ENCODE measurements around the gene ATP10B. TPM values are rescaled to one million over a fixed set of nuclear protein-coding genes. Genes with fewer than 3 reads are reported as not detected.

The ATP10B gene
- total RNA-seq, 1 donor from 2014 or later = 9.1 TPM

- no peak for DNase-seq (ENCODE audit: extremely low spot score in 2 of 2)
- Histone ChIP-seq H3K4me3 (no peak overlapping the region), H3K4me1 (no peaks in the 10 kb centered on the region), H3K27me3 (no peaks in the 10 kb centered on the region), H3K9me3 (no peaks in the 10 kb centered on the region), H3K36me3 (no peaks in the 10 kb centered on the region), H3K27ac (no peak overlapping the region)
- no peak for TF ChIP-seq POLR2AphosphoS5 (IDR thresholded peaks at IDR 0.05; ENCODE audit: insufficient read depth in 1 of 2, low read depth in 1 of 2)
- TF ChIP-seq CTCF (IDR thresholded peaks at IDR 0.05) = no peak
- no peak for TF ChIP-seq POLR2A (IDR thresholded peaks at IDR 0.05)
- intact Hi-C loops (cut with DNase I) = no loop called here
These were observed 331.2 kb downstream of the ATP10B start for GRCh38 chr5:160520609-160521391.

GRCh38 chr5:160516696-160517530 is 335.1 kb downstream of the ATP10B start:
- Histone ChIP-seq H3K4me1 (no peaks in the 10 kb centered on the region), H3K27ac (no peak overlapping the region), H3K9me3 (no peaks in the 10 kb centered on the region), H3K27me3 (no peaks in the 10 kb centered on the region), H3K4me3 (no peak overlapping the region), H3K36me3 (no peaks in the 10 kb centered on the region)
- no peak for DNase-seq (ENCODE audit: extremely low spot score in 2 of 2)
- intact Hi-C loops (cut with DNase I) = no loop called here
- TF ChIP-seq CTCF (IDR thresholded peaks at IDR 0.05) (no peak), POLR2A (IDR thresholded peaks at IDR 0.05) (no peak)

GRCh38 chr5:160514866-160515265 is 337.1 kb downstream of the ATP10B start:
- Histone ChIP-seq H3K4me1 (no peaks in the 10 kb centered on the region), H3K27me3 (no peaks in the 10 kb centered on the region), H3K9me3 (no peaks in the 10 kb centered on the region), H3K4me3 (no peak overlapping the region), H3K27ac (no peak overlapping the region), H3K36me3 (no peaks in the 10 kb centered on the region)
- TF ChIP-seq POLR2A (IDR thresholded peaks at IDR 0.05) = no peak
- TF ChIP-seq POLR2AphosphoS5 (IDR thresholded peaks at IDR 0.05; ENCODE audit: insufficient read depth in 1 of 2, low read depth in 1 of 2) = no peak
- TF ChIP-seq CTCF (IDR thresholded peaks at IDR 0.05) = no peak
- intact Hi-C loops (cut with DNase I) = no loop called here
- DNase-seq (ENCODE audit: extremely low spot score in 2 of 2) = no peak

- H3K27me3 ChIP-seq = no peaks in the 10 kb centered on the region
- no peak for DNase-seq (ENCODE audit: extremely low spot score in 2 of 2)
- no peak overlapping the region for H3K4me3 ChIP-seq
- no peaks in the 10 kb centered on the region for H3K4me1 ChIP-seq
- no peak overlapping the region for H3K27ac ChIP-seq
- H3K9me3 ChIP-seq = no peaks in the 10 kb centered on the region
- H3K36me3 ChIP-seq = no peaks in the 10 kb centered on the region
- TF ChIP-seq POLR2A (IDR thresholded peaks at IDR 0.05) (no peak), POLR2AphosphoS5 (IDR thresholded peaks at IDR 0.05; ENCODE audit: insufficient read depth in 1 of 2, low read depth in 1 of 2) (no peak), CTCF (IDR thresholded peaks at IDR 0.05) (no peak)
- intact Hi-C loops (cut with DNase I) = no loop called here
These were observed 337.8 kb downstream of the ATP10B start for GRCh38 chr5:160514191-160514590.

- no peaks in the 10 kb centered on the region for H3K4me1 ChIP-seq
- no peak overlapping the region for H3K4me3 ChIP-seq
- H3K27me3 ChIP-seq = no peaks in the 10 kb centered on the region
- TF ChIP-seq CTCF (IDR thresholded peaks at IDR 0.05) (no peak), POLR2A (IDR thresholded peaks at IDR 0.05) (no peak), POLR2AphosphoS5 (IDR thresholded peaks at IDR 0.05; ENCODE audit: insufficient read depth in 1 of 2, low read depth in 1 of 2) (no peak)
- H3K36me3 ChIP-seq = no peaks in the 10 kb centered on the region
- H3K27ac ChIP-seq = no peak overlapping the region
- no peaks in the 10 kb centered on the region for H3K9me3 ChIP-seq
- intact Hi-C loops (cut with DNase I) = no loop called here
- no peak for DNase-seq (ENCODE audit: extremely low spot score in 2 of 2)
These were observed 338.5 kb downstream of the ATP10B start for GRCh38 chr5:160513485-160513884.

Measured in vagina (tissue), 2 donors.